ENCODE data around the gene C4orf50. TPM values are rescaled to one million over a fixed set of nuclear protein-coding genes. Genes with fewer than 3 reads are reported as not detected.

C4orf50 gene
- total RNA-seq, 1 donor from 2014 or later = not detected

- H3K4me3 ChIP-seq = no peak overlapping the region
- TF ChIP-seq CTCF (IDR thresholded peaks at IDR 0.05; ENCODE audit: borderline replicate concordance) = no peak
- no peaks in the 10 kb centered on the region for H3K4me1 ChIP-seq
- H3K36me3 ChIP-seq = no peaks in the 10 kb centered on the region
- H3K27ac ChIP-seq (replicated peaks) = no peak overlapping the region
- H3K27me3 ChIP-seq (ENCODE audit: low read depth) = peaks cover 74% of the 10 kb centered on the region
- no peaks in the 10 kb centered on the region for H3K9me3 ChIP-seq (replicated peaks)
- intact Hi-C loops (cut with micrococcal nuclease) = no loop called here
- DNase-seq = no peak
Measured at GRCh38 chr4:6044276-6044675, 26.0 kb upstream of the C4orf50 start.

- intact Hi-C loops (cut with micrococcal nuclease) = no loop called here
- TF ChIP-seq CTCF (IDR thresholded peaks at IDR 0.05; ENCODE audit: borderline replicate concordance) = no peak
- DNase-seq = no peak
- no peaks in the 10 kb centered on the region for H3K36me3 ChIP-seq
- no peaks in the 10 kb centered on the region for H3K4me1 ChIP-seq
- no peak overlapping the region for H3K27ac ChIP-seq (replicated peaks)
- H3K4me3 ChIP-seq = no peak overlapping the region
- peaks cover 73% of the 10 kb centered on the region for H3K27me3 ChIP-seq (ENCODE audit: low read depth)
- H3K9me3 ChIP-seq (replicated peaks) = no peaks in the 10 kb centered on the region
Measured at GRCh38 chr4:6043843-6044242, 25.6 kb upstream of the C4orf50 start.

- no peaks in the 10 kb centered on the region for H3K4me1 ChIP-seq
- TF ChIP-seq CTCF (IDR thresholded peaks at IDR 0.05; ENCODE audit: borderline replicate concordance) = no peak
- no peak overlapping the region for H3K4me3 ChIP-seq
- no peaks in the 10 kb centered on the region for H3K9me3 ChIP-seq (replicated peaks)
- intact Hi-C loops (cut with micrococcal nuclease) = no loop called here
- H3K27ac ChIP-seq (replicated peaks) = no peak overlapping the region
- DNase-seq = no peak
- H3K36me3 ChIP-seq = no peaks in the 10 kb centered on the region
- H3K27me3 ChIP-seq (ENCODE audit: low read depth) = peaks cover 78% of the 10 kb centered on the region
Measured at GRCh38 chr4:6043188-6043587, 25.0 kb upstream of the C4orf50 start.

- no peak for DNase-seq
- intact Hi-C loops (cut with micrococcal nuclease) = no loop called here
- Histone ChIP-seq H3K27me3 (ENCODE audit: low read depth) (peaks cover 77% of the 10 kb centered on the region), H3K4me1 (no peaks in the 10 kb centered on the region), H3K27ac (replicated peaks) (no peak overlapping the region), H3K4me3 (no peak overlapping the region), H3K9me3 (replicated peaks) (no peaks in the 10 kb centered on the region), H3K36me3 (no peaks in the 10 kb centered on the region)
- TF ChIP-seq CTCF (IDR thresholded peaks at IDR 0.05; ENCODE audit: borderline replicate concordance) = no peak
Measured at GRCh38 chr4:6042293-6043063, 24.2 kb upstream of the C4orf50 start.

- DNase-seq = no peak
- Histone ChIP-seq H3K36me3 (no peaks in the 10 kb centered on the region), H3K4me3 (no peak overlapping the region), H3K9me3 (replicated peaks) (no peaks in the 10 kb centered on the region), H3K4me1 (no peaks in the 10 kb centered on the region), H3K27me3 (ENCODE audit: low read depth) (peaks cover 70% of the 10 kb centered on the region), H3K27ac (replicated peaks) (no peak overlapping the region)
- intact Hi-C loops (cut with micrococcal nuclease) = no loop called here
- no peak for TF ChIP-seq CTCF (IDR thresholded peaks at IDR 0.05; ENCODE audit: borderline replicate concordance)
Measured at GRCh38 chr4:6041800-6042199, 23.6 kb upstream of the C4orf50 start.

All from left ventricle myocardium inferior (tissue), 1 donor.